ENCODE measurements around the gene LEPROT. TPM values are rescaled to one million over a fixed set of nuclear protein-coding genes. Genes with fewer than 3 reads are reported as not detected.

LEPROT gene
- total and polyA plus RNA-seq, 8 donors, result 9.3 to 101 (median 28.7) TPM

GRCh38 chr1:65470766-65471165, 50.3 kb downstream of the LEPROT start:
- Histone ChIP-seq H3K4me1 (peaks cover 10 to 54% (median 36%) of the 10 kb centered on the region in 4 donors), H3K4me3 (no peak overlapping the region), H3K9me3 (no peaks in the 10 kb centered on the region), H3K27ac (peak overlapping the region in 3 of 5 donors; percentile 43 to 57 (median 54)), H3K27me3 (no peaks in the 10 kb centered on the region), H3K36me3 (no peaks in the 10 kb centered on the region)
- TF ChIP-seq EP300 (IDR thresholded peaks at IDR 0.05) (no peak), POLR2A (IDR thresholded peaks at IDR 0.05) (no peak), CTCF (IDR thresholded peaks at IDR 0.05) (no peak), POLR2AphosphoS5 (IDR thresholded peaks at IDR 0.05) (no peak)
- intact Hi-C loops (cut with DNase I; ENCODE audit: low total_unique reads), result no loop called here
- WGBS, 5 donors, result 16 to 39% (median 25%) methylated on average over 1 of the region's 1 CpG
- DNase-seq, result no peak

GRCh38 chr1:65471213-65471833, 50.9 kb downstream of the LEPROT start:
- no peaks in the 10 kb centered on the region for H3K9me3 ChIP-seq
- peaks cover 10 to 54% (median 36%) of the 10 kb centered on the region in 4 donors for H3K4me1 ChIP-seq
- no peak for DNase-seq
- H3K27ac ChIP-seq, result peak overlapping the region in 4 of 5 donors; percentile 27 to 57 (median 48)
- no peaks in the 10 kb centered on the region for H3K27me3 ChIP-seq
- no peak for TF ChIP-seq POLR2A (IDR thresholded peaks at IDR 0.05)
- no peaks in the 10 kb centered on the region for H3K36me3 ChIP-seq
- 10 to 25% (median 24%) methylated on average over 2 of the region's 2 CpGs for WGBS, 5 donors
- H3K4me3 ChIP-seq, result no peak overlapping the region
- intact Hi-C loops (cut with DNase I; ENCODE audit: low total_unique reads), result no loop called here

- WGBS, 5 donors, result 73 to 80% (median 79%) methylated on average over 4 of the region's 4 CpGs
These were observed 51.4 kb downstream of the LEPROT start for GRCh38 chr1:65471861-65472332.

GRCh38 chr1:65476327-65476726, 55.9 kb downstream of the LEPROT start:
- Histone ChIP-seq H3K4me3 (no peak overlapping the region), H3K9me3 (no peaks in the 10 kb centered on the region), H3K27me3 (no peaks in the 10 kb centered on the region), H3K36me3 (no peaks in the 10 kb centered on the region), H3K4me1 (peaks cover 0 to 19% (median 10%) of the 10 kb centered on the region in 4 donors), H3K27ac (peak overlapping the region in 1 of 5 donors; percentile 8)
- 32 to 61% (median 45%) methylated on average over 3 of the region's 3 CpGs for WGBS, 5 donors
- TF ChIP-seq POLR2AphosphoS5 (IDR thresholded peaks at IDR 0.05) (no peak), EP300 (IDR thresholded peaks at IDR 0.05) (no peak)
- DNase-seq, result no peak
- intact Hi-C loops (cut with DNase I; ENCODE audit: low total_unique reads), result no loop called here

More at GRCh38 chr1:65471861-65472332, 51.4 kb downstream of the LEPROT start:
- Histone ChIP-seq H3K27me3 (no peaks in the 10 kb centered on the region), H3K4me3 (no peak overlapping the region), H3K36me3 (no peaks in the 10 kb centered on the region), H3K27ac (peak overlapping the region in 2 of 5 donors; percentile 13 to 21), H3K9me3 (no peaks in the 10 kb centered on the region), H3K4me1 (peaks cover 10 to 54% (median 36%) of the 10 kb centered on the region in 4 donors)
- TF ChIP-seq CTCF (IDR thresholded peaks at IDR 0.05) (no peak), EP300 (IDR thresholded peaks at IDR 0.05) (no peak), POLR2AphosphoS5 (IDR thresholded peaks at IDR 0.05) (no peak), POLR2A (IDR thresholded peaks at IDR 0.05) (no peak)
- DNase-seq, result no peak
- intact Hi-C loops (cut with DNase I; ENCODE audit: low total_unique reads), result no loop called here

- Histone ChIP-seq H3K27ac (no peak overlapping the region), H3K9me3 (no peaks in the 10 kb centered on the region), H3K4me3 (no peak overlapping the region), H3K4me1 (peaks cover 0 to 14% (median 6%) of the 10 kb centered on the region in 4 donors), H3K27me3 (no peaks in the 10 kb centered on the region), H3K36me3 (no peaks in the 10 kb centered on the region)
- intact Hi-C loops (cut with DNase I; ENCODE audit: low total_unique reads), result no loop called here
- 75 to 92% (median 87%) methylated on average over 2 of the region's 2 CpGs for WGBS, 5 donors
- DNase-seq, result no peak
- TF ChIP-seq POLR2AphosphoS5 (IDR thresholded peaks at IDR 0.05), result no peak
- no peak for TF ChIP-seq CTCF (IDR thresholded peaks at IDR 0.05)
- TF ChIP-seq POLR2A (IDR thresholded peaks at IDR 0.05), result no peak
- TF ChIP-seq EP300 (IDR thresholded peaks at IDR 0.05), result no peak
These were observed 57.2 kb downstream of the LEPROT start for GRCh38 chr1:65477414-65478378.

Measured in stomach (tissue), 9 donors.